K562 treated with DMSO at 1 percent for 4 hours (cell line): ENCODE results near the gene TMC2. TPM values are rescaled to one million over a fixed set of nuclear protein-coding genes. Genes with fewer than 3 reads are reported as not detected.

ENCODE experiments used
- total RNA-seq: library from RNA; unstranded; fragments of 300-600 nt; gene quantifications from 2 replicates; pipeline ENCODE4 v1.2.3, GENCODE V29; 2022; ENCODE audit not compliant: insufficient read depth

The TMC2 gene, protein sequence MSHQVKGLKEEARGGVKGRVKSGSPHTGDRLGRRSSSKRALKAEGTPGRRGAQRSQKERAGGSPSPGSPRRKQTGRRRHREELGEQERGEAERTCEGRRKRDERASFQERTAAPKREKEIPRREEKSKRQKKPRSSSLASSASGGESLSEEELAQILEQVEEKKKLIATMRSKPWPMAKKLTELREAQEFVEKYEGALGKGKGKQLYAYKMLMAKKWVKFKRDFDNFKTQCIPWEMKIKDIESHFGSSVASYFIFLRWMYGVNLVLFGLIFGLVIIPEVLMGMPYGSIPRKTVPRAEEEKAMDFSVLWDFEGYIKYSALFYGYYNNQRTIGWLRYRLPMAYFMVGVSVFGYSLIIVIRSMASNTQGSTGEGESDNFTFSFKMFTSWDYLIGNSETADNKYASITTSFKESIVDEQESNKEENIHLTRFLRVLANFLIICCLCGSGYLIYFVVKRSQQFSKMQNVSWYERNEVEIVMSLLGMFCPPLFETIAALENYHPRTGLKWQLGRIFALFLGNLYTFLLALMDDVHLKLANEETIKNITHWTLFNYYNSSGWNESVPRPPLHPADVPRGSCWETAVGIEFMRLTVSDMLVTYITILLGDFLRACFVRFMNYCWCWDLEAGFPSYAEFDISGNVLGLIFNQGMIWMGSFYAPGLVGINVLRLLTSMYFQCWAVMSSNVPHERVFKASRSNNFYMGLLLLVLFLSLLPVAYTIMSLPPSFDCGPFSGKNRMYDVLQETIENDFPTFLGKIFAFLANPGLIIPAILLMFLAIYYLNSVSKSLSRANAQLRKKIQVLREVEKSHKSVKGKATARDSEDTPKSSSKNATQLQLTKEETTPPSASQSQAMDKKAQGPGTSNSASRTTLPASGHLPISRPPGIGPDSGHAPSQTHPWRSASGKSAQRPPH
- not detected in 2 replicates for total RNA-seq

DNA sequence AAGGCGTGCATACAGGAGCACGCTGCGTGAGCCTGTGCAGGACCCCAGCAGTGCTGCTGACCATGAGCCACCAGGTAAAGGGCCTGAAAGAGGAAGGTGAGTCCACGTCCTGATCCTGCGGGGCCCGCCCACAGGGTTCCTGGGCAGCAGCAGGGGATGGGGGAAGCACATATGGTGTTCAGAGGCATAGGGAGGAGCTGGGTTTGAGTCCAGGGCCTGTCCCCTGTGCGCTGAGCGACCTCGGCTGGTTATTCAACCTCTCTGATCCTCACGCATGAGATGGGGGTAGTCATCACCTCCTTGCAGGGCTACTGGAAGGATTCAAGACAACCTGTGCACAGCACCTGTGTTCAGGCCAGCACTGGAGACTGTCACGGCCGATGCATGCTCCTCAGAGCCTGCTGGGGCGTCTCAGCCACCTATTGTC is at the start of gene TMC2:
Gene TMC2, plus strand, starts transcription at position 14 of the 427 bp plus-strand sequence. Its CDS starts 49 bp downstream, at position 63.

DNA sequence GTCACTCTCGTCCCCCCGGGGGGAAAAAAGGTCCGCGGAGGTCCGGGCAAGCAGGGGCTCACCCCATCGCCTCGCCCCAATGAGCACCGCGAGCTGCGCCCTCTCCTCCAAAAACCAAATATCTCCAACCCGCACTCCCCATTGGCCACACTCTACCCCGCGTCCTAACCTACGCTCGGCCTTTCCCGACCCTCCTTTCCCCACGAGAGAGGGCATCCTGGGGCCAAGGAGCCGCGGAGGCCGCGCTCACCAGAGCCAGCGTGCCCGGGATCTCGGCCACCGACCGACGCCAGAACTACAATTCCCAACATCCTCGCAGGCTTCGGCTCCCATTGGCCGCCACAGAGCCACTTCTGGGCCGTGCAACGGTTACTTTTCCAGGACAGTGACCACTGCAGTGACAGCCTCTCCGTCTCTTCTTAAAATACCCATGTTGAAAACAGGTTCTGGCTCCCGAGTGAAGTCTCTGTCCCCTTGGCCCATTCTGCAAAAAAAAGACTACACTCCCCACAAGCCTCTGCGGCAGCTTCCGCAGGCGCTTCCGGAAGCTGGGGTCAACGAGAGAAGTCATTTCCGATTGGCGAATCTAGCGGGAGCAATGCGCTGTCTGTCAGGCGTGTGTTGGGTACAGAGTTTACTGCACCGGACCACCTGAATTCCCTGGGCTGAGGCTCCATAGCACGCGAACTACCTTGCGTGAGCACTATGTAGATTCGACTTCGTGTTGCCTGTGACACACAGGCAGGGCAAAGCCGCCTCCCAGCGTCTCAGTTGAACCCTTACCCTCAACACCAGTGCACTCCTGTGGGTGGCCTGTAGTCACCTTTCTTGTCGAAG is 27.5 kb upstream of the TMC2 start, which contains the start of gene ZNF343:
Gene ZNF343, minus strand, starts transcription at position 285 of the 837 bp plus-strand sequence. CDS start 15,020 bp downstream, outside the sequence.

DNA sequence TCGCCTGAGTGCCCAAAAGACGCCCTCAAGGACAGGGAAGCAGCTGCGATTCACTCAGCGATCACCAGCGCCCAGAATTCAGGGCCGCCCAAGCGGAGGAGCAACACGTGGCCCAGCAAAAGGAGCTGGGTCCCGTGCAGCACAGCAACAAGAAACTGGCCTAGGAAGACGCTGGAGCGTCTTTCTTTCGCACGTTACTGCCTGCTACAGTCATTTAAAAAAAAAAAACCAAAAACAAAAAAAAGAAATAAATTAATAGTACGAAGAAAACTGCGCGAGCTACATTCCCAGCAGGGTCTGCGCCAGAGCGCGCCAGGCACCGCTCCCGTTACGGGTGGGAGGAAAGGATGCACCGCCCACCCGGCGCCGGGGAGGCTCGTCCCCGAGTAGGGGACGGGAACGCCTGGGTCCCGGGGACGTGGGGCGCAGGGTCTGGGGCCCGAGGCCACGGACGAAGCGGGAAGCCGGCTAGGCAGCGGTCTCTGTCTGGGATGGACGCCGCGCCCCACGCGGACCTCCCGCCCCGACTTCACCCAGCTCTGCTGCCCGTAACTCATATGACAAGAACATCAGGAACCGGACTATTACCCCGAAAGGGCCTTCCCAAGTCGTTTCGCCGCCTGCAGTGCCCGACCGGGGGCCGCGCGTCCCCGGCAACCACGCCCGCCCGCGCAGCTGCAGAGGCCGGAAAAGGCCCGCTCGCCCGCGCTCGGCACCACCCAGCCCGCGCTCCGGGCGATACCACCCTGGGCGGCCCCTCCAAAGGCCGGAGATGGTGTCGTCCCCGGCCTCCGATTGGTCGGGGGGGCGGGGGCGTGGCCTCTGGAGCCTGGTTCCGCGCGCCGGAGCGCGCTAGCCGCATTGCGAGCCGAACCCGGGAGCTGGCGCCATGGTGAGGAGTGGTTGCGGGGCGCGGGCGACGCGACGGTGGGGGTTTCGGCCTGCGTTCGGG is 115.7 kb downstream of the TMC2 start, which contains the start of gene NOP56:
Gene NOP56, plus strand, starts transcription at position 861 of the 952 bp plus-strand sequence. Its CDS starts 29 bp downstream, at position 890.

DNA sequence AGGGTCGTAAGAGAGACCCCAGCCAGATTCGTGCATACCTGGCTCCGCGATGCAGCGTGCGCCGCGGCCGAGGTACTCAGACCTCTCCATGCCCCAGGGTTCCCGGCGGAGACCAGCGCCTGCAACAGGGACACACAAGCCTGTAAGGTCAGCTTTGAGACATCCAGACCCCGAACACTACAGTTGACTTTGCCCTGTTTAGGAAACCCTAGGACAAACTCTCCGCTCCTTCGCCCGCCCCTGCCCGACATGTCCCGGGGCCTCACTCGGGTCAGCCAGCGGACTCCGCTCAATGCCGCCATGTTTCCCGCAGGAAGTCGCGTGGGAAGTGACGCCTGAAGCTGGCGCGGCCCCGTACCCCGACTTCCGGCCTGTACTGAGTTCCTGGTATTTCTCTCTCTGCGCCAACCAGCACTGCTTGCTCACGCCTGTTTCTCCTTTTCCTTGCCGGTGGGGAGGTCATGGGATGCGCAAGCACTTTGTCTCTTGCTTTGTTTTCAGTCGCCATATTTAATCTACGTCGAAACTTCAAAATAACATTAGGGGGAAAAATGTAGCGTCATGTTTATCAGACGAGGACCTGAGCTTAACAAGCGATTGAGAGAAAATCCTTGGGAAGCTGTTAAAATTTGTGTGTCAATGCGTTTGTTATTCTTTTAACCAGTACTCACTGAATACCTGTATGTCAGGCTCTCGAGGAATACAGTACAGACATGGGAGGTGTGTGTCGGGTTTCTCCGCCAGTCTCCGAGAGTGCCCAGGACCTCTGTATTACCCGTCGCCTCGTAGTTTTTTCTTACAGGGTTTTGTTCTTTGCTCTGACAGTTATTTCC is 127.7 kb downstream of the TMC2 start, which contains the start of gene IDH3B:
Gene IDH3B, minus strand, starts transcription at position 330 of the 833 bp plus-strand sequence. Its CDS starts 28 bp downstream, at position 302.

Other genes starting within 250 kb of the TMC2 start
- not detected in 2 replicates for gene TGM3, start 240.6 kb upstream of the TMC2 start, total RNA-seq
- gene TGM6, start 155.7 kb upstream of the TMC2 start, total RNA-seq = not detected in 2 replicates
- 444 and 449 TPM in 2 replicates for gene SNRPB, start 65.8 kb upstream of the TMC2 start, total RNA-seq
- 1.5 and 1.6 TPM in 2 replicates for gene ZNF343, start 27.7 kb upstream of the TMC2 start, total RNA-seq
- gene NOP56, start 116.1 kb downstream of the TMC2 start, total RNA-seq = 101 and 107 TPM in 2 replicates
- 85.6 and 86.4 TPM in 2 replicates for gene IDH3B, start 127.6 kb downstream of the TMC2 start, total RNA-seq
- gene EBF4, start 156.2 kb downstream of the TMC2 start, total RNA-seq = 2.1 TPM in 1 of 2 replicates, not detected in the other